ENCODE data around the gene ATAD3B. TPM values are rescaled to one million over a fixed set of nuclear protein-coding genes. Genes with fewer than 3 reads are reported as not detected.

The ATAD3B gene
- total and polyA plus RNA-seq, 2 of the 4 experiments (the other 2 are of a cell fraction), result 13.8 to 29.0 TPM

DNA sequence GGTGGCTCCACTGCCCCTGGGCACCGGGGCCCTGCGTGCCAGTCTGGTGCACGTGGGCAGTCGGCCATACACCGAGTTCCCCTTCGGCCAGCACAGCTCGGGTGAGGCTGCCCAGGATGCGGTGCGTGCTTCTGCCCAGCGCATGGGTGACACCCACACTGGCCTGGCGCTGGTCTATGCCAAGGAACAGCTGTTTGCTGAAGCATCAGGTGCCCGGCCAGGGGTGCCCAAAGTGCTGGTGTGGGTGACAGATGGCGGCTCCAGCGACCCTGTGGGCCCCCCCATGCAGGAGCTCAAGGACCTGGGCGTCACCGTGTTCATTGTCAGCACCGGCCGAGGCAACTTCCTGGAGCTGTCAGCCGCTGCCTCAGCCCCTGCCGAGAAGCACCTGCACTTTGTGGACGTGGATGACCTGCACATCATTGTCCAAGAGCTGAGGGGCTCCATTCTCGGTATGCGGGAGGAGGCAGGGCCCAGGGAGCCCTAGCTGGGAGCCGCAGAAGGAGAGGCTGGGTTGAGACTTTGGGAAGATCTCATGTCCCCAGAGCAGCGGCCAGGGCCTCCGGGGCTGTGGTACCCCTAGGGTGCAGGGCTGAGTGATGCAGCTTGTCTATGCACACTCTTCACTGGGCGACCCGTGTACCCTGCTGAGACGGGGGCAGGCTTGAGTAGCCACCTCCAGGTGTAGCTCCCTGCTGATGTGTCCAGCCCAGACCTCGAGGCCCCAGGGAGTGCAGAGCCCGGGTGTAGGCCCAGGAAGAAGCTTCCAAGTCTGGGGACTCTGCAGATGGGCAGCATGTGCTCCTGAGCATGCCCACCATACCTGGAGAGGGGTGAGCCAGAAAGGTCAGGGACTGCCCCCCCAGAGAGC is 34.3 kb upstream of the ATAD3B start:
- H4K5ac ChIP-seq (ENCODE audit: low read depth, low read length), result no peak overlapping the region
- no peaks in the 10 kb centered on the region for H3K9me3 ChIP-seq (ENCODE audit: control insufficient read depth, insufficient read depth, low read length)
- intact Hi-C loops (cut with micrococcal nuclease) (no loop called here), in situ Hi-C loops (cut with MboI; ENCODE audit: low sequenced_read_pairs) (no loop called here), dilution Hi-C loops (cut with HindIII; ENCODE audit: low sequenced_read_pairs, unreplicated experiment) (no loop called here)
- no peak overlapping the region for H2BK15ac ChIP-seq (ENCODE audit: low read depth, low read length)
- H3K23ac ChIP-seq (ENCODE audit: low read depth, low read length), result no peak overlapping the region
- DNase-seq, result no peak
- no peak overlapping the region for H2AFZ ChIP-seq (replicated peaks; ENCODE audit: low read length, poor library complexity)
- no peak overlapping the region for H2BK120ac ChIP-seq (ENCODE audit: low read depth, low read length)
- H4K91ac ChIP-seq (ENCODE audit: insufficient read depth, low read depth, low read length), result no peak overlapping the region
- H3K9ac ChIP-seq (ENCODE audit: low read depth, low read length), result no peak overlapping the region
- no peak overlapping the region for H3K4me3 ChIP-seq (ENCODE audit: insufficient read depth, low read depth, low read length)
- no peak overlapping the region for H2BK5ac ChIP-seq (ENCODE audit: low read depth, low read length, poor library complexity, severe bottlenecking)
- no peaks in the 10 kb centered on the region; the same call in 1 of the 2 replicates for H3K27me3 ChIP-seq (ENCODE audit: control insufficient read depth, insufficient read depth, low read length)
- POLR2A ChIA-PET (ENCODE audit: unreplicated experiment), result no interaction called here
- TF ChIP-seq, protein P1, sequence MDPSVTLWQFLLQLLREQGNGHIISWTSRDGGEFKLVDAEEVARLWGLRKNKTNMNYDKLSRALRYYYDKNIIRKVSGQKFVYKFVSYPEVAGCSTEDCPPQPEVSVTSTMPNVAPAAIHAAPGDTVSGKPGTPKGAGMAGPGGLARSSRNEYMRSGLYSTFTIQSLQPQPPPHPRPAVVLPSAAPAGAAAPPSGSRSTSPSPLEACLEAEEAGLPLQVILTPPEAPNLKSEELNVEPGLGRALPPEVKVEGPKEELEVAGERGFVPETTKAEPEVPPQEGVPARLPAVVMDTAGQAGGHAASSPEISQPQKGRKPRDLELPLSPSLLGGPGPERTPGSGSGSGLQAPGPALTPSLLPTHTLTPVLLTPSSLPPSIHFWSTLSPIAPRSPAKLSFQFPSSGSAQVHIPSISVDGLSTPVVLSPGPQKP (IDR thresholded peaks at IDR 0.05; ENCODE audit: borderline replicate concordance, low read depth, low read length), result no peak
- no peak for TF ChIP-seq CHD1 (IDR thresholded peaks at IDR 0.05; ENCODE audit: low read depth, low read length)
- TF ChIP-seq MAZ (IDR thresholded peaks at IDR 0.05; ENCODE audit: borderline replicate concordance, low read depth, low read length), result no peak
- no peak for TF ChIP-seq BHLHE40 (IDR thresholded peaks at IDR 0.05; ENCODE audit: low read depth, low read length)
- no peak for TF ChIP-seq POLR2A (IDR thresholded peaks at IDR 0.05; ENCODE audit: low read depth, low read length)
- H3K9me1 ChIP-seq (ENCODE audit: insufficient read depth, low read length), result 0 out of 2 replicates have a peak, but pooled peaks cover 7% of the 10 kb centered on the region
- no TSS peak for BruUV-seq (replicated peaks)
- H3K4me2 ChIP-seq (ENCODE audit: low read depth, low read length), result no peak overlapping the region
- no peak overlapping the region for H2BK20ac ChIP-seq (ENCODE audit: low read depth, low read length)
- H4K8ac ChIP-seq (ENCODE audit: low read depth in 2 of 2, low read length in 2 of 2), result no peak overlapping the region
- H3K18ac ChIP-seq (ENCODE audit: low read depth, low read length), result no peak overlapping the region
- H3K79me1 ChIP-seq (ENCODE audit: low read depth in 1 of 2, low read length in 2 of 2), result 0 out of 4 replicates have a peak, but pooled peaks cover 0 to 3% of the 10 kb centered on the region in 2 experiments
- no peak overlapping the region for H2AK5ac ChIP-seq (ENCODE audit: low read depth, low read length)
- H3K56ac ChIP-seq (ENCODE audit: extremely low read depth, insufficient read depth, low read length), result no peak overlapping the region
- H3K4me1 ChIP-seq (ENCODE audit: control insufficient read depth, insufficient read depth, low read length), result peaks cover 10% of the 10 kb centered on the region; the same call in 1 of the 2 replicates
- ATAC-seq (ENCODE audit: low read depth), result no peak
- peak overlapping the region; percentile 70 for H2AK9ac ChIP-seq (replicated peaks; ENCODE audit: low read depth, low read length, poor library complexity)
- 90% methylated on average over 26 of the region's 31 CpGs; no CpG with 5 or more reads in 1 of the 2 experiments for WGBS, 2 experiments (ENCODE audit: extremely low coverage in 2 of 2, insufficient read length in 1 of 2)
- no peak overlapping the region for H3K4ac ChIP-seq (ENCODE audit: low read depth, low read length)
- H3K27ac ChIP-seq (ENCODE audit: insufficient read depth, low read length), result no peak overlapping the region
- CTCF ChIA-PET, result interaction anchor here (0.5 kb wide), 1 partner anchor 11 kb away, joined by 4 read pairs; no protein-coding TSS in a partner anchor
- no peaks in the 10 kb centered on the region for H3K36me3 ChIP-seq (ENCODE audit: control insufficient read depth, insufficient read depth, low read length)
- H3K14ac ChIP-seq (replicated peaks; ENCODE audit: low read depth, low read length), result no peak overlapping the region
- no peaks in the 10 kb centered on the region for H4K20me1 ChIP-seq (ENCODE audit: insufficient read depth, low read length)
